GM19023 (cell line): ENCODE data around the gene PITX1.
"Not testable (repeated sequence)": the region's sequence is repeated elsewhere in the genome, so short reads cannot be mapped to it uniquely, and the experiment has no call there.

Source experiments
- ATAC-seq: cut with Tn5 transposase; IDR thresholded peaks from one replicate; pipeline ENCODE4 v1.9.1; 2021; ENCODE audit warnings: mild to moderate bottlenecking, moderate library complexity; ENCODE audit not compliant: unreplicated experiment

PITX1 gene

GRCh38 chr5:135033901-135034235 lies at the start of gene PITX1:
Gene PITX1, minus strand, starts transcription at chr5:135034228. Its CDS starts 347 bp downstream, at chr5:135033881.
- no peak for ATAC-seq

DNA sequence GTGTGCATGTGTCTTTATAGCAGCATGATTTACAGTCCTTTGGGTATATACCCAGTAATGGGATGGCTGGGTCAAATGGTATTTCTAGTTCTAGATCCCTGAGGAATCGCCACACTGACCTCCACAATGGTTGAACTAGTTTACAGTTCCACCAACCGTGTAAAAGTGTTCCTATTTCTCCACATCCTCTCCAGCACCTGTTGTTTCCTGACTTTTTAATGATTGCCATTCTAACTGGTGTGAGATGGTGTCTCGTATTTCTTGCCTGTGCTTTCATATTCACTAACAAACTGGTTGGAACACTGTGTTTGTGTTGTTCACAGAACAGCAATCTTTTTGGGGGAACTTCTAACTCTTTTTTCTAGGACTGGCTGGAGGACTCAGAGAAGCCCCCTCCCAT lies 49.3 kb upstream of the PITX1 start:
- not testable (repeated sequence) for ATAC-seq

DNA sequence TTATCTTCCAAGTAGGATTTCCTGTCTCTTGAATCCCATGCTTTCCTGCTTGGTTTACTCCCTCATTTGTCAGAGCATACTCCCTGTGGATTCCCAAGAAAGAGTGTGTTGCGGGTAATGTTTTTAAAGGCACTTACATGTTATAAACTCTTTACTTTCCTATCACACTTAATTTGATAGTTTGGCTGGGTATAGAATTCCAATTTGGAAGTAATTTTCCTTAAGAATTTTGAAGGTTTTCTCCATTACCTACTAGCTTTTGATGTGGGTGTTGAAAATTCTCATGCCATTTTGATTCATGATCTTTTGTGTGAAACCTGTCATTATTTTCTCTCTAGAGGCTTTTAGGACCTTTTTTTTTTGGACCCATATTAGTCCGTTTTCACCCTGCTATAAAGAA lies 47.2 kb upstream of the PITX1 start:
- no peak for ATAC-seq

GRCh38 chr5:135079760-135080159 lies 45.7 kb upstream of the PITX1 start:
- ATAC-seq: no peak

- no peak for ATAC-seq
Measured at GRCh38 chr5:135079099-135079681, 45.2 kb upstream of the PITX1 start.

- ATAC-seq: no peak
Measured at GRCh38 chr5:135076801-135077200, 42.8 kb upstream of the PITX1 start.

GRCh38 chr5:135076051-135076491 lies 42.0 kb upstream of the PITX1 start:
- ATAC-seq: no peak

- ATAC-seq: no peak
Measured at GRCh38 chr5:135075621-135076020, 41.6 kb upstream of the PITX1 start.

DNA sequence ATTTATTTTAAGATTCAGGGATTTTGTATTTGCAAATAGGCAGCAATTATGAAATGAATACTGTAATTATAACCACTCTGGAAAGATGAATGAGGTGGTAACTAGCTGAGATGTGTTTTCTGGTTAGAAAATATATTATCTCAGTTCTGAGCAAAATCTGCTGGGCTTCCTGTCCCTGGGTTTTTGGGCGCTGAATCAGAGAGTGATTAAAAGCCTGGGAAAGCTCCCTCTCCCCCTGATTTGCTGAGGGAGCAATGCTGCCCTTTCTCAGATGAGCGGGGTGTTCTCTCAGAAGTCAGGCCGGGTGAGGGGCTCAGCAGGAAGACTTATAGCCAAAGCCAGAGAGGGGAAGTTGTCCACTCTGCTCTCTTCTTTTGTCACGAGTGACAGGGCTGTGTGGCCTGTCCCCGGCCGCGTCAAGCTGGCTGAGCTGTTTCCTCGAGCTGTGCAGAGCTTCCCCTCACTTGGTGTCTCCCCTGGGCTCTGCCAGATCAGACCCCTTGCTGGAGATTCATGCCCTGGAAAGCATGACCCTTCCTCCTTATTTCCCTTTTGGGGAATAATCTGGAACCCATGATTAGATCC lies 39.8 kb upstream of the PITX1 start:
- ATAC-seq: no peak

DNA sequence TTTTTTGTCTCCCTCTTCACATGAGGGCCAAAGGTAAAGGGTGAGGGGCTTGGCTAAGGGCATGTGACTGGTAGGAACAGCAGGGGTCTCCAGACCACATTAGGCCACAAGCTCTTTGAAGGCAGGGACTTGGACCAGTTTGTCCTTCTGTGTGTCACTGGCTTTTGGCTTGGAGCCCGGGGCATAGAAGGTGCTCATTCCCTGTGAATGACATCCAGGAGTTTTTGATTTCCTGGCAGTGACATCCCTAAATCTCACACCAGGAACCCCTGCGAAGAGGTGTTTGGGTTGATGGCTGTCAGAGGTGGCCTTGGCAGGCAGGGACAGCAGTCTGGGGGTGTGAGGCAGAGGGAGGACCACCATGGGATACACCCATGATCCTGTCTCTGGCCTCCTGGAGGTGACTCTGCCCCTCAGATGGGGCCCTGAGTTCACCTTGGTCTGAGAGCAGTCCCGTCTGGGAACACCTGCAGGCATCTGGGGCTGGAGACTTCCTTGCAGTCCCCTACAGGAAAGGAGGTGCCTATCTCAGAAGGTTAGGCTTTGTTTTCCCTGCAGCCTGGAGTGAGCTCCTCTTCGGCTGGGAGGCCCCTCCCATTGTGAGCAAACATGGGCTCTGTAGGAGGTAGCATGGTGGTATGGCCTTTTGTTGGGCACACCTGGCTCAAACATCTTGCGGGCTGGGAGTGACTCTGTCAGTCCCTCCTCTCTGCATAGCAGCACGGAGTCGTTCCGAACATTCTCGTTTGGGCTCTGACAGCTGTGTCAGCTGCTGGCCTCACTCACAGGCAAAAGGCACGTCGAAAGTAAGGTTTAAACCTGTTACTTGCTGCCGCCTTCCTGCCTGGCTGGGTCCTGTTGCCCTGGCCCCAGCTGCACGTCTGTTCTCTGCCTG lies 38.6 kb upstream of the PITX1 start:
- ATAC-seq: no peak

DNA sequence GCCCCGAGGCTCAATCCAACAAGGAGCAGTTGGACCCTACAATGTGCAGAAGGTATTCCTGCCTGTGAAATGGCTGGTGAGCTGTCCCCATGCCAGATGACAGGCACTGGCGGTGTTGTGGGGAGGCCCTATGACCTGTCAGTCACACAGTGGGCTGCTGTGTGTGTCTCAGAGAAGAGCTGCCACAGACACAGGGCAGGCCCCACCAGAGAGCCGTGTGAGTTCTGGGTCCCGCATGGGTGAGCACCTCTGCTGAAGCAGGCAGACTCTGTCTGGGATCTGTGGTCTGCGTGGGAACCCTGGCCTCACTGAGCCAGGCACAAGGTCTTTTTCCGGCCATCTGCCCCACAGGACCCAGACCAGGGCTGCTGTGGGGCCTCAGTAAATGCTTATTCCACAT lies 37.3 kb upstream of the PITX1 start:
- ATAC-seq: no peak

DNA sequence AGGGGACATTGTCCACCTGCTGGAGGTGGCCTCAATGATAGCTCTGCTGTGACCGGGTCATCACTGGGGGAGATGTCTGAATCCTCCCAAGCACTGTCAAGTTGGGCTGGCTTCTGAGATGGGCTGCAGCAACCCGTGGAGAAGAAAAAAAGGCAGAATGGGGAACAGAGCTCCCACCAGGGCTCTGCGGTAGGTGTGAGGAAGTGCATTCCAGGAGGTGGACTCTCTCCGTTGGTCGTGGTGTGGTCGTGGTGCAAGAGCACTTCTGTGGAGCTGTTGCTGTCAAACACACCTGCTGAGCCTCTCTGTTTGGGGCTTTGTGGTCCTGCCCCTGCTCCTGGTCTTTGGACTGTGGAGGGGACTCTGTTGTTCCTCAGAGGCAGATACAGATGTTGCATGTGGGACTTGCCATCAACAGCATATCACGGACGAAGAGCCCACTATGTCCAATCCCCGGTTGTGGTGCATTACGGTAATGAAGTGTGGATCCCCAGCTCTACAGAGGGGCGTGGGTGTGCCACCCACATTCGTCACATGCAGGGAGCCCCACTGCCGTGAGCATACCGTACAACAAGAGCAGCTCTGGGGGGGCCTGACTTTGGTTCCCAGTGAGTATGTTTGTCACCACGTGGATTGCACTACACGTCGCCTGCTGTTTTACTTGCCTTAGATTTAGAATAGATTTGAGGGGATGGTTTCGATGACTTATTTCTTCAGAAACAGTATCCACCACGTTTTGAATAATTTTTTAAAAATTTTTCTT lies 36.0 kb upstream of the PITX1 start:
- no peak for ATAC-seq

DNA sequence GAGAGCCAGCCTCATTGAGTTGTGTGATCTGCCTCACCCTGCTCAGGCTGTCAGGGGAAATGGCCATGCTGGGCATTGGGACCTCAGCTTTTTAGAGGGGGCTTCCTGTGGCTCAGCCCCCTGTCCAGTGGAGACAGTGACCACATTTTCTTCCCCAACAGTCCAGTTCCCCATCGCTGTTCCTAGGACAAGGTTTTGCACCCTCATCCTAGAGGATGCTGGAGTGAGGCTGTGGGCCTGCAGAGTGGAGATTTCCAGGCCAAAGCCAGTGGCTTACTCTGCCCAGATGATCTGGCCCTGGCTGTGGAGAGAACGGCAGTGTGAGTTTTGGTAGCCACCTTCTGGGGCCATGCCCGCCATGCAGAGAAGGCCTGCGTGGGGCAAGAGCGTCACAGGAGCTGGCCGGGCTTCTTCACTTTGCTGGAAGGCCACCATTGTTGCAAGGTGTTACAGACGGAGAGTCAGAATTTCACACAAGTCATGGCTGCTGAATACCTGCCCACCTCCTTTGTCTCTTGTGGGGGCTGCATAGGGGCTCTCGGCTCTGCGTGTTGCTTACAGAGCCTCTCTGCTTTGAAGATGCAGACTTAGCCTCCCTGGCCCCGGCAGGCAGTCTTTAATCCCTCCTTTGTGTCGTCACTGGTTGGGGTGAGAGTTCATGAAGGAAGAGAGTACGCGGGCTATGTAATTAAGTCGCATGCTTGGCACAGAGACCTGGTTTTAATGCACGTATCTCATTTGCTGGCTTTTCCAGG lies 35.2 kb upstream of the PITX1 start:
- no peak for ATAC-seq

- no peak for ATAC-seq
Measured at GRCh38 chr5:135067587-135067986, 33.6 kb upstream of the PITX1 start.

DNA sequence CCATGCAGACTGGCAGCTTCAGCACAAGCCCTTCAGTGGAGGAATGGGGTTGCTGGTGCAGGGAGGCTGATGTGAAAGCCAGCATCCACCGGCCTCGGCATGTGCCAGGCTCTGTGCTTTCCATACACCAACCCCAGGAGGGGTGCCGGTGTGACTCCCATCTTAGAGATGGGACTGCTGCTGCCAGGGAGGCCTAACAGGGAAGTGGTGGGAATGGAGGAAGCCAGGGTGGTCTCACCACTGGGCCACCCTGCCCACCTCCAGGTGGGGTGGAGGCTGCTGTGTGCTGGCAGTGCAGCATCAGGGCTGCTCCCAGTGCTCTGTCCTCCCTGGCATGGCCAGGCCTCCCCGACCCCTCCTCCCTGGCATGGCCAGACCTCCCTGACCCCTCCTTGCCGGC lies 32.8 kb upstream of the PITX1 start:
- no peak for ATAC-seq

- no peak for ATAC-seq
Measured at GRCh38 chr5:135065306-135066265, 31.6 kb upstream of the PITX1 start.

DNA sequence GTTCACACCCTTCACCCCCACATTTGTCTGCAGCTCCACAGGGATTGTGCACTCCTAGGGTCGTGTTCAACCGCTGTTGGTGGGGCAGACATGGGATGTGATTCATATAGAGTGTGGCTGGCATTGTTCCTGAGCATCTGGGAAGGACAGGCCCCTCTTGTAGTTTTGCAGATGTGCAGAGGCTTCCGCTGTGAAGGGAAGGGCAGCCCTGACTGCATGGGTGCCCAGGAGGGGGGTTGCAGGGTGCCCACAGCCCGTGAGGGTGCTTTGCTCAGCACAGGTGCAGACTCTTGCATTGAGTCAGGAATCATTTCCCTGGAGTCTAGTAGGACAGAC lies 30.2 kb upstream of the PITX1 start:
- ATAC-seq: no peak

- ATAC-seq: no peak
Measured at GRCh38 chr5:135063511-135064234, 29.6 kb upstream of the PITX1 start.

DNA sequence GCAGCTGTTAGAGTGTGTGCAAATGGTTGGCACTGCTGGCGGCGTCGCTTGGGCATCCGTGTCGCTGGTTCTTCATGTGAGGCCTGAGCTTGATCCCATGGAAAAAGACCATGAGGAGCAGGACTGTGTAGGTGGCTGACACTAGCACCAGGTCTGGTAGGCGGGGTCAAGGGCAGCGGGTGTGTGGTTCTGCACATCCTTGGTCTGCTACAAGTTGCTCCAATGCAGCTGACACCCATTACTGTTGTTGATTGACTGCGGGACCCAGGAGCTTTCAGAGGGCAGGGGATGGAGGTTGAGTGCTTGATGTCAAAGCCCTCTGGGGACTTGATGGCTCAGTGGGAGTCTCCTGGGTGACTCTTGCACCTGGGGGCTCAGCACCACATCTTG lies 29.0 kb upstream of the PITX1 start:
- no peak for ATAC-seq
